Stimulated activated CD8-positive, alpha-beta memory T cell treated with anti-CD3 and anti-CD28 coated beads, Interleukin-15, amount 100 ng/mL, for 48 hours (primary cell): ENCODE measurements around the gene PGLYRP3.

Source experiments
- DNase-seq, 2 donors: peaks; one replicate each; pipeline ENCODE4 v3.0.0-alpha.2; 2020; ENCODE audit warnings: low read depth in 2 of 2

PGLYRP3 gene

DNA sequence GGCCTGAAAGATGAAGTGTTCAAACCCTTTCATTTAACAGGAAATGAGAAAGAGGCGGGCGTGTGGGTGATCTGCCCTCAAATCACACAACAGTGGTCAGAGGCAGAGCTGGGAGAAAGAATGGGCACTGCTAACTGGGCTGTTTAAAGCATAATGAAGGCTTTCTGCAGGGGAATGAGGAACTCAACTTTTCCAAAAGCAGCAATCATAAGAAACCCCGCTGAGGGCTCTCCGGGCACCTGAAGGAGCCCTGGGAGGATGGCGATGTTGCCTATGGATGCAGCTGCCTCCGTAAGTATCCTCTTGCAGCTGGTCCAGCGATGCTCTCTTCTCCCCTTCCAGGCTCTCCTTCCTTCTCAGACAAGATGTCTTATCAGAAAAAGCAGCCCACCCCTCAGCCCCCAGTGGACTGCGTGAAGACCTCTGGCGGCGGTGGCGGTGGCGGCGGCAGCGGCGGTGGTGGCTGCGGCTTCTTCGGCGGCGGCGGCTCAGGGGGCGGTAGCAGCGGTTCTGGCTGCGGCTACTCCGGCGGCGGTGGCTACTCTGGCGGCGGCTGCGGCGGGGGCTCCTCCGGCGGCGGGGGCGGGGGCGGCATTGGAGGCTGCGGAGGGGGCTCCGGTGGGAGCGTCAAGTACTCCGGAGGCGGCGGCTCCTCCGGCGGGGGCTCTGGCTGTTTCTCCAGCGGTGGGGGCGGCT lies 52.0 kb downstream of the PGLYRP3 start:
- DNase-seq: no peak

DNA sequence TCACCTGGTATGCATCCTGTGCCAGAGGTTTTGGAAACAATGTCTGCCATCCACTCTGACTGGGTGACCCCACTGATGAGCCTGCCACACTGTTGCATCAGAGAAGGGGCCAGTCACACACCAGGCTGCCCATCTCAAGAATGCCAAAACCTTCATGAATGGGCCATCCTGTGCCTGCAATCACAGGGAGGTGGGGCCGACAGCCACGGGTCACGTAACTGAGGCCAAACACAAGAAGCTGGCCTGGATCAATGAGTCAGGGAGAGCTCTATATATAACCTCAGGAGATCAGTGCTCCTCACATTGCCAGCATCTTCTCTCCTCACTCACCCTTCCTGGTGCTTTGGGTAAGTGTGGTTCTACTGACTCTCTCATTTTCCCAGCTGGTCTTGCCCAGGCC lies 53.4 kb downstream of the PGLYRP3 start, which contains the start of gene LORICRIN:
Gene LORICRIN, plus strand, starts transcription at position 301 of the 400 bp plus-strand sequence. CDS start 1,263 bp downstream, outside the sequence.
- DNase-seq: no peak

DNA sequence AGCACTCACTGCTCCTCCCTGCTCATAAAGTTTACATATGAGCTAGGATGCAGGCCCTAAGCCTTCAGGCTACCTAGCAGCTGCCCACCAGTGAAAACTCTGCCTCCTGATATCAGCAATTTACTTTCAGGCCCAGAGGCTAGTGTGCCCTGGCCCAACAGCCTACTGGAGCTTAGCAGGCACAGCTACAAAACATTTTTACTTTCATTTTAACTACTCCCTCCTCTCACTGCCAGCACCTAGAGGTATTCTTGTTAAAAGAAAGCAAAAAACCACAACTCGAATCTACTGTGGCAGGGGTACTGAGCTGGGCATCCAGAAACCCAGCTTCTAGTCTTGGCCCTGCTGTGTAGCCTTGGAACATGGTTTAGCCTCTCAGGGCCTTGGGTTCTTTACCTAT lies 59.1 kb downstream of the PGLYRP3 start:
- DNase-seq: no peak

DNA sequence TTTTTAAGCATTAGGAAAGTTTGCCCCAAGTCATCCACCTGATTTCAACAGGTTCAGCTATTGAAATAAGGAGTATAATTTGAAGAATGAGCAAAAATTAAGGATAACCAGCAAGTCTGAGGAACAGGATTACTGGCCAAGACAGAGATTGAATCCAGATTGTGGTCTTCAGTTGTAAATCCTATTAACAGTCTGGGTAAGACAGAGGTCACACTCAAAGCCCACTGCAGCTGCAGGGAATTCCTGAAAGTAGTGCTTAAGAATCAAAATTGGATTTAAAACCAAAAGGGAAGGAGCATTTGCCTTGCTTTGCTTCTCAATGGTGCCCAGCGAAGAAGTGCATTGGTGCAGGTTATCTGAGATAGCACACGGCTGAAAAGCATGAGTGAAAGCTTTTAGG lies 59.7 kb downstream of the PGLYRP3 start:
- no peak for DNase-seq

DNA sequence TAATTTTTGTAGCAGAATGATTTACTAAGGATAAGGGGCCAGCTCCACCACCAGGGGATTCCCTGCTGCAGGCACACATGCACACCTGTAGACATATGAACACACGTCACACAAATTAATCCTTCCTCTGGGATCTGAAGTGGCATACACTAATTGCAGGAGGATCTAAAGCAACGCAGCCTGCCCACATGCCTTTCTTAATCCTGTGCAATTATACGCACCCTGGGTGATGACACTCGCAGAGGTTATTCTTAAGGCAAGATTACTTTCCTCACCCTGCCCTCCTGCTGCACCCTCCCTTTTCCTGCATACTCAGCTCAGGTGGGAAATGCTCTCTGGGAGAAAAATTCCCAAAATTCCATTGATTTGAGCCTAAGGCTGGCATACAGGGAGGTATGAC lies 60.8 kb downstream of the PGLYRP3 start:
- DNase-seq: no peak

DNA sequence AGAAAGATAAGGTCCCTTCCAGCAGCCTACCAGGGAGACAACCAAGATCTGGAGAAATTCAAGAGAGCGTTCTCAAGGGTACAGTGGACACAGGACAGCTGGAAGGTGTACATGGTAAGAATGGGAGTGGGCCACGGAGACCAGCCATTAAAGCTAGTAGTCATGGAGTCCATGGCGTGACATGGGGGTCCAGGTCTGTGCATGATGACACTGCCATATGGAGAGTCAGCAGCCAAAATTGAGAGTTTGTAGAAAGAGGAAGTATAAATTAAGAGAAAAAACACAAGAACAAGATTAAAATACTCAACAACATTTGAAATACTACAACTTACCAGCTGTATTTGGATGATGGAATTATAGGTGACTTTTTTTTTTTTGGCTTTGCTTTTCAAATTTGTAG lies 61.2 kb downstream of the PGLYRP3 start:
- no peak for DNase-seq

DNA sequence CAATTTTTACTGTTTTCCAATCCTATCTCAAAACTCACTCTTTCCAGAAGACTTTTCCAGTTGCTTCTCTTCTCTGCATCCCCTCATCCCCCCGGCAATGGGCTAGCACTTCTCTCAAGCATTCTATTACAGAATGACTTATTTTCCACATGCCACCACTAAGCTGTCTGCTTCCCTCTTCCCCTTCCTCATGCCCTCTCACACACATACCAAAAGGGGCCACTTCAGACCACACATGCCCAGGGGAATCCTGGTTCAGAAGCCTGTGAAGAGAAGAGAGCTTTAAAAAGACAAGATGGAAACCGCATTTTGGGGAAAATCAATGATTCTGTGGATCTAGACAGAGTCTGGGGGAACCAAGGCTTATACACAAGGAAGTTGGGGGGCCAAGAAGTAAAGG lies 61.7 kb downstream of the PGLYRP3 start:
- no peak for DNase-seq

DNA sequence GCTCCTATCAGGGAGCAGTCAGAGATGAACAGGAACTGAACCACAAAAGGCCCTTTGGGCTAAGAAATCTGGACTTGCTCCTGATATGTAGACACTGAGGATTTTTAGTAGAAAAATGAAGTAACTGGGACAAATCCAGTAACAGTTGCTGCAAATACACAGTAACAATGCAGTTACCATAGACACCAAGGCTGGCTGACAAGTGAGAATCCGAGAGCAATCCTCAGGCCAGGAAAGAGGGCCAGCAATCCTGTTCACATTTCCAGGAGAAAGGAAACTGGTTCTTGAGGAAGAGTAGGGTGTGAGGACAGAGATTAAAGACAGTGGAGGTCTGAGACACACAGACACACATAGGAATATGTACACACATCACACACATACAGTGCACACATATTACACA lies 62.6 kb downstream of the PGLYRP3 start:
- DNase-seq: no peak

DNA sequence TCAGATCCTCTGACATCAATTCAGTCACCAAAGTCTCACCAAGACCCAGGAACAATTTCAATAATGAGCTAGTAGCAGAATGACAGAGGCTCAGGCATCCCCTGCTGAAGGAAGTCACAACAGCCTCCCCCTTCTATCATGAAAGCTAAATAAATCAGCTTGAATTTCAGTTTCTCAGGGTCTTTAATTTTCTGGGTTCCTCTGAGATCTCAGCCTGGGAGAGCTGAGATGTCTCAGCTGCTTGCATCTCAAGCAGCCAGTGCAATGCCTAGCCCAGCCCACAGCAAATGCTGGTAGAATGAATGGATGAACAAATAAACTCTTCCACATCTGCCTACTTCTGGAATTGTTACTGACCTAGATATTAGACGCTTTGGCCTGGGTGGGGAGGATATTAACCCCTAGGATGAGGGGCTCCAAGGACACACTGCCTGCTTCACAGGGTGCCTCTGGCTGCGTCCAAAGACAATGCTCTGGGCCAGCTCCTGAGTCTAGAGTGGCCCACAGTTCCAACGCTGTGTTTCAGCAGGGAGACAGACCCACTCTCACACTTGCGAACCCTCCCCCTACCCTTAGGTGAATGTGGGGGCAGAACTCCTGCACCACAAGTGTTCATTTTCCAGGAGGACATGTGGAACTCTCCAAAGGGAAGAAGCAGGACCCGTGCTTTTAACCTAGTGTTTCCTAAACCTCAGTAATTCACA lies 64.4 kb downstream of the PGLYRP3 start:
- DNase-seq: no peak
